Measurements from ENCODE around the gene ZFY. TPM values are rescaled to one million over a fixed set of nuclear protein-coding genes. Genes with fewer than 3 reads are reported as not detected.

ZFY gene
- total RNA-seq: not detected
- long read RNA-seq, donor 1: 0 reads
- long read RNA-seq, donor 2: 0 reads

- intact Hi-C loops (cut with DNase I): no loop called here
- DNase-seq (ENCODE audit: low spot score): no peak
Measured at GRCh38 chrY:2934861-2935715, at the start of gene ZFY. TSS of gene ZFY (plus strand) at chrY:2935381. CDS start at chrY:2953937, 18,556 bp downstream.

GRCh38 chrY:2885880-2886279 is 49.3 kb upstream of the ZFY start:
- DNase-seq (ENCODE audit: low spot score): no peak
- intact Hi-C loops (cut with DNase I): no loop called here

GRCh38 chrY:2887386-2887785 is 47.8 kb upstream of the ZFY start:
- intact Hi-C loops (cut with DNase I): no loop called here
- no peak for DNase-seq (ENCODE audit: low spot score)

- intact Hi-C loops (cut with DNase I): no loop called here
- DNase-seq (ENCODE audit: low spot score): no peak
Measured at GRCh38 chrY:2887955-2888354, 47.2 kb upstream of the ZFY start.

- no peak for DNase-seq (ENCODE audit: low spot score)
- intact Hi-C loops (cut with DNase I): no loop called here
Measured at GRCh38 chrY:2893471-2893870, 41.7 kb upstream of the ZFY start.

GRCh38 chrY:2896050-2896449 is 39.1 kb upstream of the ZFY start:
- intact Hi-C loops (cut with DNase I): no loop called here

GRCh38 chrY:2907356-2907755 is 27.8 kb upstream of the ZFY start:
- intact Hi-C loops (cut with DNase I): no loop called here
- DNase-seq (ENCODE audit: low spot score): no peak

More at GRCh38 chrY:2896050-2896449, 39.1 kb upstream of the ZFY start:
- no peak for DNase-seq (ENCODE audit: low spot score)

GRCh38 chrY:2913066-2913815 is 21.9 kb upstream of the ZFY start:
- intact Hi-C loops (cut with DNase I): no loop called here
- no peak for DNase-seq (ENCODE audit: low spot score)

GRCh38 chrY:2934078-2934477 is 1.1 kb upstream of the ZFY start:
- intact Hi-C loops (cut with DNase I): no loop called here
- no peak for DNase-seq (ENCODE audit: low spot score)

- DNase-seq (ENCODE audit: low spot score): no peak
- intact Hi-C loops (cut with DNase I): no loop called here
Measured at GRCh38 chrY:2935716-2936435, 695 bp downstream of the ZFY start.

- intact Hi-C loops (cut with DNase I): no loop called here
- DNase-seq (ENCODE audit: low spot score): no peak
Measured at GRCh38 chrY:2936436-2936750, 1.2 kb downstream of the ZFY start.

GRCh38 chrY:2937149-2937548 is 2.0 kb downstream of the ZFY start:
- intact Hi-C loops (cut with DNase I): no loop called here
- no peak for DNase-seq (ENCODE audit: low spot score)

- DNase-seq (ENCODE audit: low spot score): no peak
- intact Hi-C loops (cut with DNase I): no loop called here
Measured at GRCh38 chrY:2949590-2950252, 14.5 kb downstream of the ZFY start.

- DNase-seq (ENCODE audit: low spot score): no peak
- intact Hi-C loops (cut with DNase I): no loop called here
Measured at GRCh38 chrY:2950655-2951054, 15.5 kb downstream of the ZFY start.

- intact Hi-C loops (cut with DNase I): no loop called here
- DNase-seq (ENCODE audit: low spot score): no peak
Measured at GRCh38 chrY:2952912-2953311, 17.7 kb downstream of the ZFY start.

GRCh38 chrY:2954735-2955134 is 19.6 kb downstream of the ZFY start:
- intact Hi-C loops (cut with DNase I): no loop called here
- DNase-seq (ENCODE audit: low spot score): no peak

GRCh38 chrY:2955561-2955960 is 20.4 kb downstream of the ZFY start:
- intact Hi-C loops (cut with DNase I): no loop called here

GRCh38 chrY:2962061-2962460 is 26.9 kb downstream of the ZFY start:
- intact Hi-C loops (cut with DNase I): no loop called here
- DNase-seq (ENCODE audit: low spot score): no peak

More at GRCh38 chrY:2955561-2955960, 20.4 kb downstream of the ZFY start:
- no peak for DNase-seq (ENCODE audit: low spot score)

GRCh38 chrY:2964814-2965213 is 29.6 kb downstream of the ZFY start:
- intact Hi-C loops (cut with DNase I): no loop called here
- DNase-seq (ENCODE audit: low spot score): no peak

- intact Hi-C loops (cut with DNase I): no loop called here
- no peak for DNase-seq (ENCODE audit: low spot score)
Measured at GRCh38 chrY:2965629-2966028, 30.4 kb downstream of the ZFY start.

All from posterior vena cava (tissue), 2 donors.